ENCODE data around the gene IRF2BP2. TPM values are rescaled to one million over a fixed set of nuclear protein-coding genes. Genes with fewer than 3 reads are reported as not detected.

Gene IRF2BP2
- total RNA-seq, 1 donor from 2014 or later: 199 TPM

DNA sequence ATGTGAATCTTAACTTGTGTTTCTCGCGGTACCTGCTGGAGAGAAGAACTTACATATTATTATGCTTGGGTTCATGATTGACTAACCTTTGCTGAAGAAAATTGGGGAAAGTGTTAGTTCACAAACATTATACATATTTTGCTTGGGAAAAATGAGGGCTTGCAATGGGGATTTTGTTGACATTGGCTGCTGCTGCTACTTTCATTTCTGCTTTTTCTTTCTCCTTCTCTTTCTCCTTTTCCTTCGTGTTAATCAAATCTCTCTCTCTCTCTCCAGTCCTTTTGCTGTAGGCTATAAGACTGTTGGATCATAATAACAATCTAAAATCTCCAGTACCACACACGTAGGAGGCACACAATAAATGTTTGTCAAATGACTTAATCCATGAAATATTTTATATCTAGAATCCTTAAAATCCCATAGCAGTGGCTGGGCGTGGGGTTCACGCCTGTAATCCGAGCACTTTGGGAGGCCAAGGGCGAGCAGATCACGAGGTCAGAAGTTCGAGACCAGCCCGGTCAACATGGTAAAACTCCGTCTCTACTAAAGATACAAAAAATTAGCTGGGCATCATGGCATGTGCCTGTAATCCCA, 23.0 kb downstream of the IRF2BP2 start:
- TF ChIP-seq, protein P1, sequence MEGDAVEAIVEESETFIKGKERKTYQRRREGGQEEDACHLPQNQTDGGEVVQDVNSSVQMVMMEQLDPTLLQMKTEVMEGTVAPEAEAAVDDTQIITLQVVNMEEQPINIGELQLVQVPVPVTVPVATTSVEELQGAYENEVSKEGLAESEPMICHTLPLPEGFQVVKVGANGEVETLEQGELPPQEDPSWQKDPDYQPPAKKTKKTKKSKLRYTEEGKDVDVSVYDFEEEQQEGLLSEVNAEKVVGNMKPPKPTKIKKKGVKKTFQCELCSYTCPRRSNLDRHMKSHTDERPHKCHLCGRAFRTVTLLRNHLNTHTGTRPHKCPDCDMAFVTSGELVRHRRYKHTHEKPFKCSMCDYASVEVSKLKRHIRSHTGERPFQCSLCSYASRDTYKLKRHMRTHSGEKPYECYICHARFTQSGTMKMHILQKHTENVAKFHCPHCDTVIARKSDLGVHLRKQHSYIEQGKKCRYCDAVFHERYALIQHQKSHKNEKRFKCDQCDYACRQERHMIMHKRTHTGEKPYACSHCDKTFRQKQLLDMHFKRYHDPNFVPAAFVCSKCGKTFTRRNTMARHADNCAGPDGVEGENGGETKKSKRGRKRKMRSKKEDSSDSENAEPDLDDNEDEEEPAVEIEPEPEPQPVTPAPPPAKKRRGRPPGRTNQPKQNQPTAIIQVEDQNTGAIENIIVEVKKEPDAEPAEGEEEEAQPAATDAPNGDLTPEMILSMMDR (IDR thresholded peaks at IDR 0.05; ENCODE audit: partially characterized antibody, unreplicated experiment): no peak
- Mint-ChIP-seq H3K4me1 (ENCODE audit: low read depth, unreplicated experiment) (peaks cover 4% of the 10 kb centered on the region), H3K4me3 (ENCODE audit: unreplicated experiment) (no peak overlapping the region), H3K9me3 (ENCODE audit: unreplicated experiment) (no peaks in the 10 kb centered on the region), H3K27me3 (ENCODE audit: unreplicated experiment) (peaks cover 4% of the 10 kb centered on the region), H3K27ac (ENCODE audit: unreplicated experiment) (no peak overlapping the region), H3K36me3 (ENCODE audit: unreplicated experiment) (no peaks in the 10 kb centered on the region)
- no peak for DNase-seq

DNA sequence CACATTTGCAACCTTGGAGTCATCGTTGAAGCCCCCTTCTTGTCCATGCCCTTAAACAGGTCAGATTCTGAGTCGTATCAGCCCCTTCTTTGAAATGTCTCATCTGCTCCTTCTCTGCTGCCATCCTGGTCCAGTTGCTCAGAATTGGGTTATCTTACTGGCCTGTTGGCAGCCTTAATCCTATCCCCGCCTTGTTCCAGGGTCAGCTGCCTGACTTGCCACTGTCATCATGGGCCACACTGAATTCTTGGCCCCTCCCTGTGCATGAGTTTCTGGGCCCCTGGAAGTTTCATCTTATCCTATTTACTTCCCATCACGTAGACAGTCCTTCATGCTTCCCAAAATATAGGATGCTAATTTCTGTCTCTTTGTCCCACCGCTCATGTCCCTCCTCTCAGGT, 23.7 kb downstream of the IRF2BP2 start:
- H3K4me1 Mint-ChIP-seq (ENCODE audit: low read depth, unreplicated experiment): peaks cover 4% of the 10 kb centered on the region
- peaks cover 4% of the 10 kb centered on the region for H3K27me3 Mint-ChIP-seq (ENCODE audit: unreplicated experiment)
- no peak overlapping the region for H3K4me3 Mint-ChIP-seq (ENCODE audit: unreplicated experiment)
- DNase-seq: no peak
- no peaks in the 10 kb centered on the region for H3K36me3 Mint-ChIP-seq (ENCODE audit: unreplicated experiment)
- H3K27ac Mint-ChIP-seq (ENCODE audit: unreplicated experiment): no peak overlapping the region
- TF ChIP-seq, protein P1 (IDR thresholded peaks at IDR 0.05; ENCODE audit: partially characterized antibody, unreplicated experiment): no peak
- peaks cover 1% of the 10 kb centered on the region for H3K9me3 Mint-ChIP-seq (ENCODE audit: unreplicated experiment)

DNA sequence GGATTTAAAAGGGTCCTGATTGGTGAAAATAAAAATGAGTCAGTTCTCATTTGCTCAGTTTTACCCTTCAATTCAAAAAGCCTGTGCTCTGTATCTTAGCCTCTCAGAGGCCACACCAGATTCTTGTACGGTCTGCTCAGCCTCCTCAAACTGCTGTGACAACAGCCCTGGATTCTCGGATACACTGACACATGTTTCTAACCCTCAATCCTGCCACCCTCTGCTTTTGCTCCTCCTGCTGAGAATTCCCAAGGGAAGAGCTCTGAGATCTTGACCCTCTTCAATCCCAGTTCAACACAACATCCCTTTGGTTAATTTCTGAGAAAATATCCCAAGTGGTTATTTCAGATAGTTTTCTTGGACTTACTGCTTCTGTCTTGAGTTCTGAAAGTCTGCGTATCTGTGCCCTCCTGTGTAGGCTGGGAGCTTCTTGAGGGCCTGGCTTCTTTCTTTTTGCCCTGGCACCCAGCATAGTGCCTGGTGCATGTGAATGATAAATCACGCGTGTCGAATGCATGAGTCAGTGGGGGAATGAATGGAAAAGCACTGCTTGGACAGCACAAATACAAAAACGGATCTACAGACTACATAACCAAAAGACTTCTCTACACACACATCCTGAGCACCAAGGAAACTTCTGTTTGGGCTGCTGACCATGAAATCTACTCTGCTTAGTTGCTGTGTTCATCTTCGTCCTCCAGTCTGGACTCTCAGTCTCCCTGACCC, 24.5 kb downstream of the IRF2BP2 start:
- peaks cover 4% of the 10 kb centered on the region for H3K27me3 Mint-ChIP-seq (ENCODE audit: unreplicated experiment)
- no peak overlapping the region for H3K4me3 Mint-ChIP-seq (ENCODE audit: unreplicated experiment)
- H3K4me1 Mint-ChIP-seq (ENCODE audit: low read depth, unreplicated experiment): peaks cover 4% of the 10 kb centered on the region
- DNase-seq: no peak
- H3K9me3 Mint-ChIP-seq (ENCODE audit: unreplicated experiment): peaks cover 2% of the 10 kb centered on the region
- H3K36me3 Mint-ChIP-seq (ENCODE audit: unreplicated experiment): no peaks in the 10 kb centered on the region
- peak overlapping the region; percentile 44 for H3K27ac Mint-ChIP-seq (ENCODE audit: unreplicated experiment)
- TF ChIP-seq, protein P1 (IDR thresholded peaks at IDR 0.05; ENCODE audit: partially characterized antibody, unreplicated experiment): no peak

DNA sequence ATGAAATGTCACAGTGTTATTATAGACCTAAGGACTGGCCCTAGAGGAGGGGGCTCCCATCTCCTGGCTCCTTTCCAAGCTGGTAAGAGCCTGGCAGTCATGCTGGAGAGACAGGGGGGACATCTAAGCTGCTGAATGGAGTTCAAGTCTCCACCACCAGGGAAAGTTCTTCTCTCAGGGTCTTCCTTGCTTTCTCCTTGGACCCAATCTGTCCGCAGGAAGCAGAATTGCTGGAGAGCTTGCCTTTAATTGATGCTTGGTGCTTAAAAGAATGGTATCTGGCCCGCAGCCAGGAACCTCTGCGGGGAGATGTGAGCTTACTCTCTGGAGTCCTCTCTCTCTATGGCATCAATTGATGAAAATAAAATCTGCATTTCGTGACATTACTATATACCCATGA, 25.1 kb downstream of the IRF2BP2 start:
- no peak for DNase-seq
- H3K36me3 Mint-ChIP-seq (ENCODE audit: unreplicated experiment): no peaks in the 10 kb centered on the region
- peaks cover 4% of the 10 kb centered on the region for H3K27me3 Mint-ChIP-seq (ENCODE audit: unreplicated experiment)
- TF ChIP-seq, protein P1 (IDR thresholded peaks at IDR 0.05; ENCODE audit: partially characterized antibody, unreplicated experiment): no peak
- no peak overlapping the region for H3K4me3 Mint-ChIP-seq (ENCODE audit: unreplicated experiment)
- peaks cover 4% of the 10 kb centered on the region for H3K4me1 Mint-ChIP-seq (ENCODE audit: low read depth, unreplicated experiment)
- H3K27ac Mint-ChIP-seq (ENCODE audit: unreplicated experiment): peak overlapping the region; percentile 44
- peaks cover 2% of the 10 kb centered on the region for H3K9me3 Mint-ChIP-seq (ENCODE audit: unreplicated experiment)

DNA sequence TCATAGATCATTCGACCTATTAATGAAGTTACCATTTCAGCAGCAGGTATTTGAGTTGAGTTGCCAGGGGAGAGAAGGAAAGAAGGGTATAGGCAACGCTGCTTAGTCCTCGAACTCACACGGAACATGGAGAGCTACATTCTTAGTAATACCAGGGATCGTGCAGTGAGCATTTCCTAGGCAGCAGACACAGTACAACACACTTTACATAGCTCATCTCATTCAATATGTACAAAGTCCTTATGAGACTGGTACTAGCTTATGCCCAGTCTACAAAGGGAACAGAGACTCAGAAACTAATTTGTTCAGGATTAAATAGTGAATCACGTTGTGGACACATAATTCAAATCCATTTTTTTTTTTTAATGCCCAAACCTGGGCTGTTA, 25.6 kb downstream of the IRF2BP2 start:
- TF ChIP-seq, protein P1 (IDR thresholded peaks at IDR 0.05; ENCODE audit: partially characterized antibody, unreplicated experiment): no peak
- H3K4me1 Mint-ChIP-seq (ENCODE audit: low read depth, unreplicated experiment): peaks cover 4% of the 10 kb centered on the region
- no peak for DNase-seq
- H3K9me3 Mint-ChIP-seq (ENCODE audit: unreplicated experiment): peaks cover 2% of the 10 kb centered on the region
- H3K4me3 Mint-ChIP-seq (ENCODE audit: unreplicated experiment): no peak overlapping the region
- H3K36me3 Mint-ChIP-seq (ENCODE audit: unreplicated experiment): no peaks in the 10 kb centered on the region
- H3K27me3 Mint-ChIP-seq (ENCODE audit: unreplicated experiment): peaks cover 4% of the 10 kb centered on the region
- H3K27ac Mint-ChIP-seq (ENCODE audit: unreplicated experiment): no peak overlapping the region

Data from glutamatergic neuron (in vitro differentiated cells).